MV-4-11 (cell line): Measurements from ENCODE around the gene WDR75.
A peak's percentile ranks its signal among the peaks of the same experiment; 100 is the strongest.

Experiments used
- DNase-seq: peaks from one replicate; lab custom pipeline; 2025; lab: John Stamatoyannopoulos, UW

The WDR75 gene

GRCh38 chr2:189500456-189501160 lies 59.3 kb downstream of the WDR75 start:
- no peak for DNase-seq

GRCh38 chr2:189501487-189501886 lies 60.2 kb downstream of the WDR75 start:
- DNase-seq: no peak

GRCh38 chr2:189502714-189503113 lies 61.4 kb downstream of the WDR75 start:
- no peak for DNase-seq

- no peak for DNase-seq
Observed at GRCh38 chr2:189504238-189504637, 63.0 kb downstream of the WDR75 start.

- DNase-seq: no peak
Observed at GRCh38 chr2:189505492-189505891, 64.2 kb downstream of the WDR75 start.

- peak; percentile 77 for DNase-seq
Observed at GRCh38 chr2:189506514-189506976, 65.3 kb downstream of the WDR75 start.

GRCh38 chr2:189511210-189511959 lies 70.1 kb downstream of the WDR75 start:
- no peak for DNase-seq

- no peak for DNase-seq
Observed at GRCh38 chr2:189511960-189512319, 70.7 kb downstream of the WDR75 start.

GRCh38 chr2:189512879-189513278 lies 71.6 kb downstream of the WDR75 start:
- peak; percentile 27 for DNase-seq

- peak; percentile 97 for DNase-seq
Observed at GRCh38 chr2:189514104-189514503, 72.8 kb downstream of the WDR75 start.

GRCh38 chr2:189515264-189515663 lies 74.0 kb downstream of the WDR75 start:
- DNase-seq: no peak

GRCh38 chr2:189516546-189516945 lies 75.3 kb downstream of the WDR75 start:
- DNase-seq: peak; percentile 64

GRCh38 chr2:189517847-189518535 lies 76.7 kb downstream of the WDR75 start:
- no peak for DNase-seq

- no peak for DNase-seq
Observed at GRCh38 chr2:189519631-189520387, 78.5 kb downstream of the WDR75 start.

- DNase-seq: peak; percentile 17
Observed at GRCh38 chr2:189521699-189522434, 80.6 kb downstream of the WDR75 start.

- DNase-seq: peak; percentile 27
Observed at GRCh38 chr2:189522435-189523151, 81.3 kb downstream of the WDR75 start.

GRCh38 chr2:189524746-189525145 lies 83.5 kb downstream of the WDR75 start:
- no peak for DNase-seq
